SK-N-SH (cell line): ENCODE results near the gene RNF169. TPM values are rescaled to one million over a fixed set of nuclear protein-coding genes. Genes with fewer than 3 reads are reported as not detected.

ENCODE experiments used
- CTCF ChIA-PET: fragments of 300-600, 350-600 bp; formaldehyde crosslinking; extraction: SDS; loops from one replicate; lab custom pipeline; 2021; lab: Yijun Ruan, JAX
- POLR2A ChIA-PET: fragments of 350-600 bp; sonication (Branson Sonifier 250); formaldehyde crosslinking; extraction: SDS; loops from one replicate; lab custom pipeline; 2020; ENCODE audit warnings: antibody characterized with exemption, inconsistent platforms; lab: Yijun Ruan, JAX
- DNase-seq: peaks from one replicate; pipeline ENCODE4 v3.0.0; 2012
- H2AFZ ChIP-seq: fragments of 200-600 bp; sonication (generic); 2 replicates; pipeline ENCODE4 v1.8.1; 2016; ENCODE audit warnings: antibody characterized with exemption, mild to moderate bottlenecking, low read depth
- H3F3A ChIP-seq: fragments of 200-600 bp; sonication (generic); replicated peaks from 2 replicates; pipeline ENCODE3; 2016; ENCODE audit warnings: antibody characterized with exemption, mild to moderate bottlenecking; ENCODE audit not compliant: insufficient read depth
- H3K27ac ChIP-seq, 2 experiments: fragments of 200-500 bp in 1 of 2; fragments of 200-600 bp in 1 of 2; sonication (Bioruptor generic) in 1 of 2; sonication (generic), shearing (Covaris generic) in 1 of 2; 2 replicates each; pipeline versions ENCODE4 v1.5.1 to v1.6.1; 2014 to 2016; ENCODE audit warnings: low read depth in 2 of 2, inconsistent platforms in 1 of 2, low read length in 1 of 2, mild to moderate bottlenecking in 1 of 2, mixed read lengths in 1 of 2
- H3K27me3 ChIP-seq: fragments of 200-600 bp; sonication (generic), shearing (Covaris generic); 2 replicates; pipeline ENCODE4 v1.6.1; 2016; ENCODE audit warnings: mixed run types; ENCODE audit not compliant: insufficient read depth
- H3K36me3 ChIP-seq, 2 experiments: fragments of 200-500 bp in 1 of 2; fragments of 200-600 bp in 1 of 2; sonication (Bioruptor generic) in 1 of 2; sonication (generic) in 1 of 2; replicated peaks in 1 of 2; 2 replicates each; pipeline versions ENCODE3 to v1.5.1; 2014 to 2016; ENCODE audit warnings: low read length in 1 of 2, mild to moderate bottlenecking in 1 of 2; ENCODE audit not compliant: insufficient read depth in 2 of 2, control insufficient read depth in 1 of 2
- H3K4me1 ChIP-seq, 2 experiments: fragments of 200-500 bp in 1 of 2; fragments of 200-600 bp in 1 of 2; sonication (Bioruptor generic) in 1 of 2; sonication (generic), shearing (Covaris generic) in 1 of 2; 2 replicates each; pipeline versions ENCODE4 v1.5.1 to v1.6.1; 2014 to 2016; ENCODE audit warnings: low read depth in 1 of 2, low read length in 1 of 2, mixed run types in 1 of 2; ENCODE audit not compliant: insufficient read depth in 2 of 2, control insufficient read depth in 1 of 2
- H3K4me2 ChIP-seq: fragments of 200-600 bp; sonication (generic), shearing (Covaris generic); 2 replicates; pipeline ENCODE4 v1.6.1; 2017; ENCODE audit warnings: mixed run types
- H3K4me3 ChIP-seq, 2 experiments: fragments of 200-500 bp in 1 of 2; fragments of 200-600 bp in 1 of 2; sonication (Bioruptor generic) in 1 of 2; sonication (generic), shearing (Covaris generic) in 1 of 2; 2 replicates each; pipeline versions ENCODE4 v1.5.1 to v1.8.1; 2014 to 2016; ENCODE audit warnings: low read depth in 2 of 2, inconsistent platforms in 1 of 2, low read length in 1 of 2, mild to moderate bottlenecking in 1 of 2, mixed read lengths in 1 of 2, moderate library complexity in 1 of 2
- H3K79me2 ChIP-seq: fragments of 200-600 bp; sonication (generic); 2 replicates; pipeline ENCODE4 v1.8.1; 2017; ENCODE audit warnings: mild to moderate bottlenecking; ENCODE audit not compliant: insufficient read depth
- H3K9ac ChIP-seq: fragments of 200-600 bp; sonication (generic); 2 replicates; pipeline ENCODE4 v1.6.1; 2017; ENCODE audit warnings: mixed run types
- H3K9me2 ChIP-seq: fragments of 200-600 bp; sonication (generic); 2 replicates; pipeline ENCODE4 v1.6.1; 2017; ENCODE audit warnings: mixed run types
- H3K9me3 ChIP-seq: fragments of 200-600 bp; sonication (generic); 2 replicates; pipeline ENCODE4 v1.6.1; 2017; ENCODE audit warnings: mixed run types, mild to moderate bottlenecking, moderate library complexity
- H4K20me1 ChIP-seq: fragments of 200-600 bp; sonication (generic); 2 replicates; pipeline ENCODE4 v1.6.1; 2017; ENCODE audit warnings: mild to moderate bottlenecking, mixed run types; ENCODE audit not compliant: insufficient read depth
- CHD2 ChIP-seq: fragments of 150-350 bp; IDR thresholded peaks from 2 replicates; pipeline ENCODE4 v1.6.1; 2018; ENCODE audit warnings: low read length; ENCODE audit not compliant: partially characterized antibody
- CTCF ChIP-seq: fragments of 200-600 bp; sonication (generic); IDR thresholded peaks from 2 replicates; pipeline ENCODE4 v1.6.1; 2017; ENCODE audit warnings: antibody characterized with exemption, mild to moderate bottlenecking, moderate library complexity
- EZH2phosphoT487 ChIP-seq: fragments of 200-600 bp; sonication (generic); IDR thresholded peaks from 2 replicates; pipeline ENCODE4 v1.6.1; 2017; ENCODE audit warnings: low read depth, mixed run types, mild to moderate bottlenecking, antibody characterized with exemption, moderate library complexity, borderline replicate concordance
- FOSL2 ChIP-seq: IDR thresholded peaks from 2 replicates; pipeline ENCODE4 v1.4.0; 2012; ENCODE audit warnings: low read depth, mild to moderate bottlenecking, moderate library complexity, borderline replicate concordance
- FOXJ3 ChIP-seq: sonication (generic); formaldehyde crosslinking; IDR thresholded peaks from 2 replicates; pipeline ENCODE4 v1.5.1; 2020; ENCODE audit warnings: mild to moderate bottlenecking, missing genetic modification reagents
- GABPA ChIP-seq: IDR thresholded peaks from 2 replicates; pipeline ENCODE4 v1.4.0; 2012; ENCODE audit warnings: low read depth, mild to moderate bottlenecking
- IRF3 ChIP-seq: fragments of 150-350 bp; IDR thresholded peaks from 2 replicates; pipeline ENCODE4 v1.6.1; 2016; ENCODE audit warnings: mild to moderate bottlenecking, low read depth, low read length
- JUND ChIP-seq: IDR thresholded peaks from 2 replicates; pipeline ENCODE4 v1.4.0; 2012
- MEF2A ChIP-seq: IDR thresholded peaks from 2 replicates; pipeline ENCODE4 v1.4.0; 2012; ENCODE audit warnings: low read depth, borderline replicate concordance
- MXI1 ChIP-seq: IDR thresholded peaks from 2 replicates; pipeline ENCODE4 v1.6.1; 2012; ENCODE audit warnings: mild to moderate bottlenecking, low read depth, low read length, improper control_type of control experiment
- NFIC ChIP-seq: IDR thresholded peaks from 2 replicates; pipeline ENCODE4 v1.4.0; 2012; ENCODE audit warnings: borderline replicate concordance
- NRF1 ChIP-seq: IDR thresholded peaks from 2 replicates; pipeline ENCODE4 v1.6.1; 2012; ENCODE audit warnings: low read depth, mild to moderate bottlenecking, low read length
- POLR2AphosphoS5 ChIP-seq: IDR thresholded peaks from 2 replicates; pipeline ENCODE4 v1.6.1; 2012; ENCODE audit warnings: low read depth, low read length
- RCOR1 ChIP-seq: fragments of 150-350 bp; IDR thresholded peaks from 2 replicates; pipeline ENCODE4 v1.6.1; 2017; ENCODE audit warnings: antibody characterized with exemption, low read length
- RFX5 ChIP-seq: IDR thresholded peaks from 2 replicates; pipeline ENCODE4 v1.6.1; 2012; ENCODE audit warnings: mild to moderate bottlenecking, improper control_type of control experiment, low read length
- TAF1 ChIP-seq: IDR thresholded peaks from 2 replicates; pipeline ENCODE4 v1.6.1; 2012; ENCODE audit warnings: low read depth, mild to moderate bottlenecking, low read length, moderate library complexity, borderline replicate concordance
- TCF12 ChIP-seq: IDR thresholded peaks from 2 replicates; pipeline ENCODE4 v1.4.0; 2012
- TEAD4 ChIP-seq: IDR thresholded peaks from 2 replicates; pipeline ENCODE4 v1.4.0; 2012; ENCODE audit warnings: mild to moderate bottlenecking, borderline replicate concordance; ENCODE audit not compliant: insufficient read depth
- USF1 ChIP-seq: IDR thresholded peaks from 2 replicates; pipeline ENCODE4 v1.4.0; 2012; ENCODE audit warnings: low read depth, borderline replicate concordance
- USF2 ChIP-seq: fragments of 150-350 bp; IDR thresholded peaks from 2 replicates; pipeline ENCODE4 v1.6.1; 2017; ENCODE audit warnings: antibody characterized with exemption, low read length, low read depth, borderline replicate concordance
- YY1 ChIP-seq: IDR thresholded peaks from 2 replicates; pipeline ENCODE4 v1.4.0; 2012; ENCODE audit warnings: low read depth, mild to moderate bottlenecking
- WGBS: methylation state at CpG from one replicate; pipeline ENCODE4 v1.1.6; 2017; ENCODE audit warnings: low lambda C conversion rate; 5-methylcytosine and 5-hydroxymethylcytosine counted together
- polyA plus RNA-seq, 3 experiments: library from polyadenylated mRNA; depleted of rRNA; stranded (reverse); fragments of >200 nt; gene quantifications; 2 replicates each; pipeline ENCODE4 v1.2.3, GENCODE V29; 2012

Gene RNF169
- polyA plus RNA-seq, 1 of the 3 experiments (the other 2 are of a cell fraction), result 2.2 TPM

- no peak for TF ChIP-seq TAF1
- TF ChIP-seq GABPA, result no peak
- no peak for TF ChIP-seq MXI1
- peak; percentile 69; the same call in 1 of the 2 replicates for TF ChIP-seq POLR2AphosphoS5
- TF ChIP-seq NRF1, result no peak
- no peak for TF ChIP-seq RFX5
- peak; percentile 76 for TF ChIP-seq TCF12
- no peak for TF ChIP-seq CHD2
- TF ChIP-seq CTCF, result no peak
- no peak for TF ChIP-seq RCOR1
- peak; percentile 79 for TF ChIP-seq JUND
- TF ChIP-seq IRF3, result no peak
- no peak for TF ChIP-seq YY1
These were observed 6.0 kb downstream of the RNF169 start (continued) for GRCh38 chr11:74754507-74755252.

GRCh38 chr11:74755395-74755995, 6.8 kb downstream of the RNF169 start:
- Histone ChIP-seq H3K9me3 (no peaks in the 10 kb centered on the region), H3K4me3 (no peak overlapping the region), H3K27ac (peak overlapping the region; percentile 62 to 88), H3K4me1 (peaks cover 2 to 21% of the 10 kb centered on the region in 2 experiments; a peak in 3 of 4 replicates), H2AFZ (no peak overlapping the region), H3K36me3 (peaks cover 0 to 4% of the 10 kb centered on the region in 2 experiments), H3K9ac (peak overlapping the region; percentile 7; the same call in 1 of the 2 replicates), H3K79me2 (peaks cover 79% of the 10 kb centered on the region), H3K27me3 (no peaks in the 10 kb centered on the region), H3K4me2 (peak overlapping the region; percentile 30), H3K9me2 (no peaks in the 10 kb centered on the region), H4K20me1 (peaks cover 5% of the 10 kb centered on the region; the same call in 1 of the 2 replicates), H3F3A (peaks cover 27% of the 10 kb centered on the region)
- TF ChIP-seq TEAD4 (no peak), GABPA (no peak), EZH2phosphoT487 (no peak), USF1 (no peak), FOSL2 (no peak), FOXJ3 (CRISPR knock-in tag) (no peak), YY1 (no peak), NFIC (no peak), USF2 (no peak), MXI1 (no peak), MEF2A (no peak), IRF3 (no peak)
- CTCF ChIA-PET, result no interaction called here
- DNase-seq, result no peak
- POLR2A ChIA-PET, result no interaction called here
- 84% methylated on average over 1 of the region's 1 CpG for WGBS
